DMS79 treated with DMSO at 0.1 percent for 48 hours (cell line): ENCODE results near the gene SLC49A3.
"Not testable (repeated sequence)": the region's sequence is repeated elsewhere in the genome, so short reads cannot be mapped to it uniquely, and the experiment has no call there.

Experiments
- DNase-seq: peaks from one replicate; lab custom pipeline; 2025; lab: John Stamatoyannopoulos, UW

SLC49A3 gene

GRCh38 chr4:654503-654845, 34.5 kb downstream of the SLC49A3 start:
- DNase-seq, result no peak

- DNase-seq, result no peak
Measured at GRCh38 chr4:653831-654502, 35.0 kb downstream of the SLC49A3 start.

- no peak for DNase-seq
Measured at GRCh38 chr4:653080-653821, 35.7 kb downstream of the SLC49A3 start.

- no peak for DNase-seq
Measured at GRCh38 chr4:651884-652642, 36.9 kb downstream of the SLC49A3 start.

- peak; percentile 13 for DNase-seq
Measured at GRCh38 chr4:650951-651883, 37.7 kb downstream of the SLC49A3 start.

- DNase-seq, result no peak
Measured at GRCh38 chr4:650461-650860, 38.5 kb downstream of the SLC49A3 start.

GRCh38 chr4:649751-650310, 39.1 kb downstream of the SLC49A3 start:
- no peak for DNase-seq

GRCh38 chr4:649293-649625, 39.7 kb downstream of the SLC49A3 start:
- no peak for DNase-seq

- no peak for DNase-seq
Measured at GRCh38 chr4:648579-649292, 40.2 kb downstream of the SLC49A3 start.

- no peak for DNase-seq
Measured at GRCh38 chr4:647481-647880, 41.5 kb downstream of the SLC49A3 start.

GRCh38 chr4:646460-646859, 42.5 kb downstream of the SLC49A3 start:
- DNase-seq, result no peak

- DNase-seq, result not testable (repeated sequence)
Measured at GRCh38 chr4:642366-642765, 46.6 kb downstream of the SLC49A3 start.

GRCh38 chr4:637536-638280, 51.2 kb downstream of the SLC49A3 start:
- DNase-seq, result no peak

GRCh38 chr4:636628-637159, 52.3 kb downstream of the SLC49A3 start:
- no peak for DNase-seq

- no peak for DNase-seq
Measured at GRCh38 chr4:635851-636627, 52.9 kb downstream of the SLC49A3 start.

- DNase-seq, result not testable (repeated sequence)
Measured at GRCh38 chr4:635066-635835, 53.7 kb downstream of the SLC49A3 start.

- DNase-seq, result no peak
Measured at GRCh38 chr4:634599-634985, 54.4 kb downstream of the SLC49A3 start.

GRCh38 chr4:633976-634598, 54.9 kb downstream of the SLC49A3 start:
- no peak for DNase-seq
